HuH-7 (cell line): ENCODE measurements around the gene TUBGCP3.
"Not testable (repeated sequence)": the region's sequence is repeated elsewhere in the genome, so short reads cannot be mapped to it uniquely, and the experiment has no call there.

Source experiments
- DNase-seq: peaks from one replicate; pipeline ENCODE4 v3.0.0; 2011; ENCODE audit warnings: low spot score

Gene TUBGCP3

GRCh38 chr13:112579310-112579843, 8.6 kb downstream of the TUBGCP3 start:
- DNase-seq = no peak

- DNase-seq = no peak
These were observed 11.2 kb downstream of the TUBGCP3 start for GRCh38 chr13:112576768-112577167.

- no peak for DNase-seq
These were observed 11.8 kb downstream of the TUBGCP3 start for GRCh38 chr13:112576191-112576590.

- no peak for DNase-seq
These were observed 12.3 kb downstream of the TUBGCP3 start for GRCh38 chr13:112575675-112576074.

GRCh38 chr13:112574834-112575613, 12.9 kb downstream of the TUBGCP3 start:
- no peak for DNase-seq

GRCh38 chr13:112574416-112574815, 13.5 kb downstream of the TUBGCP3 start:
- DNase-seq = no peak

GRCh38 chr13:112573710-112574109, 14.2 kb downstream of the TUBGCP3 start:
- no peak for DNase-seq

GRCh38 chr13:112572366-112572765, 15.6 kb downstream of the TUBGCP3 start:
- no peak for DNase-seq

- DNase-seq = no peak
These were observed 18.1 kb downstream of the TUBGCP3 start for GRCh38 chr13:112569821-112570220.

- no peak for DNase-seq
These were observed 20.6 kb downstream of the TUBGCP3 start for GRCh38 chr13:112567161-112567862.

GRCh38 chr13:112562786-112563383, 25.1 kb downstream of the TUBGCP3 start:
- no peak for DNase-seq

GRCh38 chr13:112562254-112562653, 25.7 kb downstream of the TUBGCP3 start:
- DNase-seq = no peak

- DNase-seq = no peak
These were observed 26.5 kb downstream of the TUBGCP3 start for GRCh38 chr13:112561478-112561877.

GRCh38 chr13:112558696-112559418, 29.1 kb downstream of the TUBGCP3 start:
- DNase-seq = no peak

GRCh38 chr13:112556600-112556999, 31.4 kb downstream of the TUBGCP3 start:
- DNase-seq = no peak

- no peak for DNase-seq
These were observed 33.6 kb downstream of the TUBGCP3 start for GRCh38 chr13:112554214-112554850.

- DNase-seq = not testable (repeated sequence)
These were observed 39.0 kb downstream of the TUBGCP3 start for GRCh38 chr13:112548975-112549374.

- no peak for DNase-seq
These were observed 42.1 kb downstream of the TUBGCP3 start for GRCh38 chr13:112545856-112546255.

- no peak for DNase-seq
These were observed 54.9 kb downstream of the TUBGCP3 start for GRCh38 chr13:112532837-112533745.

- no peak for DNase-seq
These were observed 56.6 kb downstream of the TUBGCP3 start for GRCh38 chr13:112531263-112531794.
